ENCODE data around the gene EVX2.

DNA sequence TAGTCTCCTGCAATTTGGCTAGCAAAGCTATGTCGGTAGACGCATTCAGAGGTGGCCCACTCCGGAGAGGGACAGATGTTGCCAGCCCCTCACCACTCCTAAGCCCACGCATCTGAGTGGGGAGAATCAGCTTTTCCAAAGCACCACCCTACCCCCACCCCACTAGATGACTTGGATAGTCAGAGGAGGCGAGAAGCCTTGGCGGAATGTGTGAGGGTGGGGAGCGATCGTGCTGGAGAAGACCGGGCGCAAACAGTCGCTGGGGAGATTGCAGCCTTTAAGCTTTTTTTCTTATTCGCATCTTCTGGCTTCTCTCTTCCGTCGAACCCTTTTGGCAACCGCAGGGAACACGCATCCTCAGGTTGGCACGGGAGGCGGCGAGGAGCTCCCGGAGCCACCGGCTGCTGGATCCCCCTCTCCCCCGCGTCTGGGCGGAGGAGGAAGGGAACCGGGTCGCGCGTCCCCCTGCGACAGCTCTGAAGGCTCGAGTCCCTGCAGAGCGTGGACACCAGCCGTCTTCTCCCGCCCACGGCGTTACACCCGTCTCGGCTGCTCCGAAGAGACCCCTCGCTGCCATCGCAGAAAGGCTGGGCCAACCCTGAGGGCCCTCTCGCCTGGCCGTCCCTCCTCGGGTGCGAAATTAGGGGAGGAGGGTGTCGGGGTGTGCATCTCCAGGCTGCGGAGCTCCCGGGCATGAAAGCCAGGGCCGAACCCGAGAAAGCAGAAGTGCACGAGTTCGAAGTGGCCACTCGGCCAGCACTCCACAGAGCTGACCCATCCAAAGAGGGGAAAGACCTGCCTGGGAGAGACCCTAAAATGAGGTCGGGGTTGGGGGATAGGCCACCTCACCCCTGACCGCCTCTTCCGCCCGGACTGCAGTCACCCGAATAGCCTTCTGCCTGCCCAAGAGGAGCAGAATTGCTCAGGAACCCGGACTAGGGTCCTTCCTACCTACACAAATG lies 12.2 kb downstream of the EVX2 start:
- TF ChIP-seq RAD21 (IDR thresholded peaks at IDR 0.05; ENCODE audit: low read length) (no peak), JUND (IDR thresholded peaks at IDR 0.05) (no peak), SMC3 (IDR thresholded peaks at IDR 0.05; ENCODE audit: low read depth, low read length) (no peak), MAX (IDR thresholded peaks at IDR 0.05; ENCODE audit: low read depth) (no peak), GABPA (IDR thresholded peaks at IDR 0.05; ENCODE audit: low read depth) (no peak)
- TF ChIP-seq, protein P1, sequence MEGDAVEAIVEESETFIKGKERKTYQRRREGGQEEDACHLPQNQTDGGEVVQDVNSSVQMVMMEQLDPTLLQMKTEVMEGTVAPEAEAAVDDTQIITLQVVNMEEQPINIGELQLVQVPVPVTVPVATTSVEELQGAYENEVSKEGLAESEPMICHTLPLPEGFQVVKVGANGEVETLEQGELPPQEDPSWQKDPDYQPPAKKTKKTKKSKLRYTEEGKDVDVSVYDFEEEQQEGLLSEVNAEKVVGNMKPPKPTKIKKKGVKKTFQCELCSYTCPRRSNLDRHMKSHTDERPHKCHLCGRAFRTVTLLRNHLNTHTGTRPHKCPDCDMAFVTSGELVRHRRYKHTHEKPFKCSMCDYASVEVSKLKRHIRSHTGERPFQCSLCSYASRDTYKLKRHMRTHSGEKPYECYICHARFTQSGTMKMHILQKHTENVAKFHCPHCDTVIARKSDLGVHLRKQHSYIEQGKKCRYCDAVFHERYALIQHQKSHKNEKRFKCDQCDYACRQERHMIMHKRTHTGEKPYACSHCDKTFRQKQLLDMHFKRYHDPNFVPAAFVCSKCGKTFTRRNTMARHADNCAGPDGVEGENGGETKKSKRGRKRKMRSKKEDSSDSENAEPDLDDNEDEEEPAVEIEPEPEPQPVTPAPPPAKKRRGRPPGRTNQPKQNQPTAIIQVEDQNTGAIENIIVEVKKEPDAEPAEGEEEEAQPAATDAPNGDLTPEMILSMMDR (IDR thresholded peaks at IDR 0.05): no peak
